HCT116 (cell line): ENCODE results near the gene RNU1-1.
"Not testable (repeated sequence)": the region's sequence is repeated elsewhere in the genome, so short reads cannot be mapped to it uniquely, and the experiment has no call there.

ENCODE experiments used
- CBX3 ChIP-seq: IDR thresholded peaks from 2 replicates; pipeline ENCODE4 v1.6.1; 2012; ENCODE audit warnings: low read depth
- CEBPB ChIP-seq: IDR thresholded peaks from 2 replicates; pipeline ENCODE4 v1.6.1; 2012; ENCODE audit warnings: low read depth
- CTCF ChIP-seq, 3 experiments: fragments of 200-600 bp in 1 of 3; sonication (generic) in 1 of 3; IDR thresholded peaks in 2 of 3; conservative IDR thresholded peaks in 1 of 3; 2 replicates each; pipeline ENCODE4 v1.5.1; 2012 to 2017; ENCODE audit warnings: low read depth in 2 of 3, low read length in 2 of 3, antibody characterized with exemption in 1 of 3, borderline replicate concordance in 1 of 3, control low read depth in 1 of 3, mild to moderate bottlenecking in 1 of 3, mixed read lengths in 1 of 3, mixed run types in 1 of 3, moderate library complexity in 1 of 3; ENCODE audit not compliant: insufficient read depth in 1 of 3
- EZH2 ChIP-seq: fragments of 200-600 bp; sonication (generic); IDR thresholded peaks from 2 replicates; pipeline ENCODE4 v1.6.1; 2017; ENCODE audit warnings: antibody characterized with exemption, mixed run types
- JUND ChIP-seq: IDR thresholded peaks from 2 replicates; pipeline ENCODE4 v1.6.1; 2012
- POLR2A ChIP-seq: IDR thresholded peaks from 2 replicates; pipeline ENCODE4 v1.7.0; 2011; ENCODE audit warnings: borderline replicate concordance; ENCODE audit not compliant: insufficient read depth, insufficient read length; ENCODE audit errors: extremely low read depth
- POLR2AphosphoS5 ChIP-seq: IDR thresholded peaks from 2 replicates; pipeline ENCODE4 v1.6.1; 2011; ENCODE audit warnings: mild to moderate bottlenecking, low read depth, low read length, moderate library complexity
- SIN3A ChIP-seq: IDR thresholded peaks from 2 replicates; pipeline ENCODE4 v1.6.1; 2012; ENCODE audit warnings: low read depth
- SRF ChIP-seq: IDR thresholded peaks from 2 replicates; pipeline ENCODE4 v1.6.1; 2012; ENCODE audit warnings: low read depth
- ZBTB33 ChIP-seq: IDR thresholded peaks from 2 replicates; pipeline ENCODE4 v1.6.1; 2011; ENCODE audit warnings: mild to moderate bottlenecking, low read length, moderate library complexity; ENCODE audit not compliant: insufficient replicate concordance; ENCODE audit errors: extremely low read depth
- ZFX ChIP-seq: fragments of 450-650 bp; IDR thresholded peaks from 2 replicates; pipeline ENCODE4 v1.6.1; 2017

DNA sequence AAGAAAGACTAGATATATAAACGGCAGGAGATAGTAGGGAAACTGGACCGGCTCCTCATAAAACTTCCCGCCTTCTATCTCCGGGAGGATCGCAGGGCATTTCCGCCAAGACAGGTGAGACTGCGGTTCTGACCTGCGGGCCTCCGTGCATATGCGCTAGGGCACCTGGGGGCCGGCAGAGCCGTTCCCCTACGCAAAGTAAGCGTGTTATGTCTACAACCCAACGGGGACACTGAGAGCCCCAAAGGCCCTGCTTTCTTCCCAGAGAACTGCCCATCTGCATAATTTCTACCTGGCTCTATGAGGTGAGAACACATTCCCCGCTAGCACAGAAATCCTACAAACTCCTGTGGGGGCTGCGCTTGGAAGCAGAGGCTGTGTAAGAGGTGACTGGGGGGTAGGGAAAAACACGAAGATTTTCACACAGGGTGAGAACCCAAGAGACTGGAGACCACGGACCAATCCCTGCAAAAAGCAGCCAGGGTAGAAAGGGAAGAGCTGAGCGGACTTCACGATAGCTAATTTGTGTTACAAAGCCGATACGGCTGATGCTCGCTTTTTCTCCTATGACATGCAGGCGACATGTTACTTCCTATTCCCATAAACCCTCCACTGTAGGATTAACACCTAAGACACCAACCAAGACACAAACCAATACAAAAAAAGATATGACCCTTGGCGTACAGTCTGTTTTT, 526 bp downstream of the RNU1-1 start:
- not testable (repeated sequence) for TF ChIP-seq ZFX; CTCF (IDR thresholded peaks at IDR 0.05 in 2 of 3, conservative IDR thresholded peaks at IDR 0.05 in 1 of 3; ENCODE audit: borderline replicate concordance in 1 of 3, insufficient read depth in 1 of 3, low read depth in 2 of 3, low read length in 2 of 3); EZH2; SRF
- peak; percentile 98 for TF ChIP-seq POLR2A
- peak; percentile 43; the same call in 1 of the 2 replicates for TF ChIP-seq JUND
- peak; percentile 90 for TF ChIP-seq POLR2AphosphoS5
- TF ChIP-seq CEBPB, result 0 out of 2 replicates have a peak, but pooled peaks have one; percentile 40
- TF ChIP-seq SIN3A, result peak; percentile 94
- peak; percentile 84 for TF ChIP-seq ZBTB33
- peak; percentile 42; the same call in 1 of the 2 replicates for TF ChIP-seq CBX3
